WTC11 (cell line): Measurements from ENCODE around the gene PBX3.

Source experiments
- TF ChIP-seq, protein P1 (sequence below): sonication (generic); formaldehyde crosslinking; IDR thresholded peaks from 2 replicates; pipeline ENCODE4 v1.8.0; 2022; ENCODE audit warnings: mild to moderate bottlenecking, missing genetic modification reagents
- TF ChIP-seq, protein P2 (sequence below): fragments of 250-450 bp; sonication (Bioruptor Pico); IDR thresholded peaks from 2 replicates; pipeline ENCODE4 v1.9.0; 2021; ENCODE audit warnings: mild to moderate bottlenecking

DNA sequence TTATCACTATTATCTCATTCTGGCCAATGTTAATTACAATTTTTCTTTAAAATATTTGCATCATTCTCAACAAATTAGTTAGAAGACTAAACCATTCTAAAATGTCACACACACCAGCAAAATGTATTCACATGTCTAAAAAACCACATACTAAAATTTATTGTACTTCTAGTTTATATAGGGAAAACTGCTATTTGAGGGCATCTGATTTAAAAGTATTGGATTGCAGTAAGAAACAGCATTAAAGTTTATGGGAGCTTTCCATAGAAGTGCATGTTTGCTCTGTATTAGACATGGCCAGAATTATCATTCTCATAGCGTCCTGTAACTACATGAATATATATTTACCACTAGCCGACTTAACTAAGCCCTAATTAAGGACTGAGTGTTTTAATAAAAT, 150.3 kb downstream of the PBX3 start:
- TF ChIP-seq, protein P1, sequence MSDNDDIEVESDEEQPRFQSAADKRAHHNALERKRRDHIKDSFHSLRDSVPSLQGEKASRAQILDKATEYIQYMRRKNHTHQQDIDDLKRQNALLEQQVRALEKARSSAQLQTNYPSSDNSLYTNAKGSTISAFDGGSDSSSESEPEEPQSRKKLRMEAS, result no peak
- TF ChIP-seq, protein P2, sequence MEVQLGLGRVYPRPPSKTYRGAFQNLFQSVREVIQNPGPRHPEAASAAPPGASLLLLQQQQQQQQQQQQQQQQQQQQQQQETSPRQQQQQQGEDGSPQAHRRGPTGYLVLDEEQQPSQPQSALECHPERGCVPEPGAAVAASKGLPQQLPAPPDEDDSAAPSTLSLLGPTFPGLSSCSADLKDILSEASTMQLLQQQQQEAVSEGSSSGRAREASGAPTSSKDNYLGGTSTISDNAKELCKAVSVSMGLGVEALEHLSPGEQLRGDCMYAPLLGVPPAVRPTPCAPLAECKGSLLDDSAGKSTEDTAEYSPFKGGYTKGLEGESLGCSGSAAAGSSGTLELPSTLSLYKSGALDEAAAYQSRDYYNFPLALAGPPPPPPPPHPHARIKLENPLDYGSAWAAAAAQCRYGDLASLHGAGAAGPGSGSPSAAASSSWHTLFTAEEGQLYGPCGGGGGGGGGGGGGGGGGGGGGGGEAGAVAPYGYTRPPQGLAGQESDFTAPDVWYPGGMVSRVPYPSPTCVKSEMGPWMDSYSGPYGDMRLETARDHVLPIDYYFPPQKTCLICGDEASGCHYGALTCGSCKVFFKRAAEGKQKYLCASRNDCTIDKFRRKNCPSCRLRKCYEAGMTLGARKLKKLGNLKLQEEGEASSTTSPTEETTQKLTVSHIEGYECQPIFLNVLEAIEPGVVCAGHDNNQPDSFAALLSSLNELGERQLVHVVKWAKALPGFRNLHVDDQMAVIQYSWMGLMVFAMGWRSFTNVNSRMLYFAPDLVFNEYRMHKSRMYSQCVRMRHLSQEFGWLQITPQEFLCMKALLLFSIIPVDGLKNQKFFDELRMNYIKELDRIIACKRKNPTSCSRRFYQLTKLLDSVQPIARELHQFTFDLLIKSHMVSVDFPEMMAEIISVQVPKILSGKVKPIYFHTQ (CRISPR knock-in tag), result no peak
